HG02938 (cell line): ENCODE data around the gene ARSA.

ENCODE experiments used
- ATAC-seq: cut with Tn5 transposase; IDR thresholded peaks from one replicate; pipeline ENCODE4 v1.9.1; 2021; ENCODE audit warnings: mild to moderate bottlenecking, moderate library complexity; ENCODE audit not compliant: unreplicated experiment

ARSA gene

DNA sequence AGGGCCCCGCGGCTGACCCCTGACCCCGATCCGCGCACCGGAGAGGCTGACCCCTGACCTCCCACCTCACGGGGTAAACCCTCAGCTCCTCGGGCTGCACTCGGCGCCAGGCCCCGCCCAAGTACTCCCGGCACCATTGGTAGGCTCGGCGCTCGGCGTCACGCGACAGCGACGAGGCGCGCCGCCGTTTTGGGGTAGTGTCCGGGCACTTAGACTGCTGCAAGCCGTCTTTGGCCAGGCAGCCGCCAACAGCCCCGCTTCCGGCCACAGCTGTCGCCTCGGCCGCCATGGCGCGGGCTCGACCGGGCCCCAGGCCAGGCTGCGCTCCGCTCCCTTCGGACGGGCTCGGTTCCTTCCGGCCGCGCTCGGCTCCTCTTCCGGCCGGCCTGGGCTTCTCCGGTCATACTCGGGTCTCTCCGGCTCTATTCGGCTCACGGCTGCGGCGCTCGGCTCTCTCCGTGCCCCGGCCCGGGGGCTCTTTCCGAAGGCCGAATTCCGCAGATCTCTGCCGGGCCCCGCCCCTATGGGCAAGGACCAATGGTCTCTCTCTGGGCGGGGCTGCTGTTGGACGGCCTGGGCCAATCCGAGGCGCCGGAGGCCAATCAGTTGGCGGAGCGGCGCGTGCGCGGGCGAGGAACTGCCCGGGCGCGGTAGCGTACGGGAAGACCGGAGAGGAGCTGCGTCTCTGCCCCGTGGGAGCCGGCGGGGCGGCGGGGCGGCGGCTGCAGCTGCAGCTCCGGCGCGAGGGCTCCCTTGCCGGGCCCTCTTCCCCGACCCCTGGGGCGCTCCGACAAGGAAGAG is 45.3 kb downstream of the ARSA start, which contains the start of gene CHKB:
Gene CHKB, minus strand, starts transcription at position 357 of the 801 bp plus-strand sequence. Its CDS starts 68 bp downstream, at position 289.
- ATAC-seq = peak; percentile 85

DNA sequence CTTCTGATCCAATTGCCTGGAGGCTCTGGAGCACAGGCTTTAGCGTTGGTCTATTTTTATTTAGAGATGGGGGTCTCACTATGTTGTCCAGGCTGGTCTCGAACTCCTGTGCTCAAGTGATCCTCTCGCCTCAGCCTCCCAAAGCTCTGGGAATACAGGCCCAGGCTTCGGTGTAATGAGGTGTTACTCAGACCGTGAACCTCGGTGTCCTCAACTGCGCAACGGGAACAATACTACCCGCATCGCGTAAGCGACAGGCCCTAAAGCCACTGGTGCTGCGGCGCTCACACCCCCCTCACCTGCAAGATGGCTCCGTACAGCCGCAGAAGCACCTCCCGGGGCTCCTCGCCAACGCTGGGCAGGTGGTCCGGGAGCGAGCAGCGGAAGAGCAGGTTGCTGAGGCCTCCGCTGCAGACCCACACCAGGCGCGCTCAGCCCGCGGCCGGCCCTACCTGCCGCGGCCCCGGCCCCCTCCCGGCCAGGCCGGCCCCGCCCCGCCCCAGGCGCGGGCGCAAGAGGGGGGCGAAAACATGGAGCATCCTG is 45.9 kb downstream of the ARSA start:
- no peak for ATAC-seq

DNA sequence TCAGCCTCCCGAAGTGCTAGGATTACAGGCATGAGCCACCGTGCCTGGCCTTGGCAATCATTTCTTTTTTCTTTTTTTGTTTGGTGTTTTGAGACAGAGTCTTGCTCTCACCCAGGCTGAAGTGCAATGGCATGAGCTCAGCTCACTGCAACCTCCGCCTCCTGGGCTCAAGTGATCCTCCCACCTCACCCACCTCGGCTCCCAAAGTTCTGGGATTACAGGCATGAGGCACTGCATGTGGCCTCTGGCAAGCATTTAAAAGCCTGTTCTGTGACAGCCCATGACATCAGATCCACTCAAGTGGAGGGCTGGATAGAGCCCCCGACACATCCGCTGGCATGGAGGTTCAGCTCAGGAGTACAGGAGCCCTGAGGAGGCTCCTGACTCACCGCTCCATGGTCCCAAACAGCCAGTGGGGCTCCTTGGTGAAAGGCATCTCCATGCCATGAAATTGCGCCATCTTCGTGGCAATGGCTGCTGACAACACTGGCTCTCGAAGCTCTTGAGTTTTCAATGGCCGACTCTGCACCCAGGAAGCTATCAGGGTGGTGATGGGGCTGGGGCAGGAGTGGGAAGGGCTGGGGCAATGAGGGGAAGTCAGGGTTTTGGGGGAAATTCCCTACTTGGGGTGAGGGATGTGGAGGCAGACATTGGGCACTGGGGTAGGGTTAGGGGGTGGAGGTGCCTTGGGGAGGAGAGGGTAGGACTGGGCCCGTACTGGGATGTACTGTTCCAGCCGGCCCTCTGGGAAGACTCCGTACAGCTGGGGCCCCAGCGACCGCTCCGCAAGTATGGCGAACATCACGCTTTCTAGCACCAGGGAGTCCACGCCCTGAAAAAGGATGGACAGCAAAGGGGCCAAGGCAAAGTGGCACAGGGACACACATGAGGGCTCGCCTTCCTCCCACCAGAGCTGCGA is 46.7 kb downstream of the ARSA start:
- ATAC-seq = no peak

DNA sequence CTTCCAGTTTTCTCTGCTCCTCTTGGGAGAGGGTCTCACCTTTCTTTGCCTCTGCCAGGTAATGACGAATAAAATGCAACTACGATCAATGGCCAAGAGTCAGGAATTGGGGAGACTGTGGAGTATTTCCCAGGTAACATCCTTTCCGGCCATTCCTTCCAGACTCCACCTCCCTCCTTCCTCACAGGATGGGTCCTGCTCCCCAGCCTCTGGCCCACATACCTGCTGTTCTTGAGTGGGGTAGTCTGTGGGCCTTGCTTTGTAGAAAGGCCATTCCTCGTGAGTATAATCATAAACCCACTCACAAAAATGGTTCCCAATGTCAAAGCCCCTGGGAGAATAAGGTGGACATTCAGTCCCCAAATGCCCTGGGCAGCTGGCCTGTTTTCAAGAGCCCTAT is 48.2 kb downstream of the ARSA start:
- ATAC-seq = no peak

DNA sequence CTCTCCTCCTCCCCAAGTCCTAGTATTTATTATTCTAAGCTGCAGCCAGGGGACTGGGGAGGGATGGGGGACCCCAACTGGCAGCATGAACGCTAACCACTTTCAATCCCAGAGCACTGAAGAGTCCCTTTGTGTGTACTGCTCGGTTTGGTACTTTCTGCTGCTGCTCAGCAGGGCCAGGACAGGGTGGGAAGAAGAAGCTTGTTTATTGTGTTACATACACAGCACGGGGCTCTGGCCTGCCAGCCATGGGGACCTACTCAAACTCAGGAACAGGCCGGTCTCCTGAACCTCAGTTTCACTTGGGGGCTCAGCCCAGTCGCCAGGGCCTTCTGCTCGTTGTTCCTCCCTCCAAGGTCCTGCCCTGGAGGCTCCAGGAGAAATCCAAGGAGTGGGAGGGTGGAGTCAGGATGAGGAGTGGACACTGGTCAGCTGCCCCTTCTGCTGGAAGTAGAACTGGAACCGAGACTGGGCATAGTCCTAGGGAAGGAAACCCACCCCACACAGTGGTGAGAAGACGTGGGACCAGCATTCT is 49.1 kb downstream of the ARSA start:
- no peak for ATAC-seq

DNA sequence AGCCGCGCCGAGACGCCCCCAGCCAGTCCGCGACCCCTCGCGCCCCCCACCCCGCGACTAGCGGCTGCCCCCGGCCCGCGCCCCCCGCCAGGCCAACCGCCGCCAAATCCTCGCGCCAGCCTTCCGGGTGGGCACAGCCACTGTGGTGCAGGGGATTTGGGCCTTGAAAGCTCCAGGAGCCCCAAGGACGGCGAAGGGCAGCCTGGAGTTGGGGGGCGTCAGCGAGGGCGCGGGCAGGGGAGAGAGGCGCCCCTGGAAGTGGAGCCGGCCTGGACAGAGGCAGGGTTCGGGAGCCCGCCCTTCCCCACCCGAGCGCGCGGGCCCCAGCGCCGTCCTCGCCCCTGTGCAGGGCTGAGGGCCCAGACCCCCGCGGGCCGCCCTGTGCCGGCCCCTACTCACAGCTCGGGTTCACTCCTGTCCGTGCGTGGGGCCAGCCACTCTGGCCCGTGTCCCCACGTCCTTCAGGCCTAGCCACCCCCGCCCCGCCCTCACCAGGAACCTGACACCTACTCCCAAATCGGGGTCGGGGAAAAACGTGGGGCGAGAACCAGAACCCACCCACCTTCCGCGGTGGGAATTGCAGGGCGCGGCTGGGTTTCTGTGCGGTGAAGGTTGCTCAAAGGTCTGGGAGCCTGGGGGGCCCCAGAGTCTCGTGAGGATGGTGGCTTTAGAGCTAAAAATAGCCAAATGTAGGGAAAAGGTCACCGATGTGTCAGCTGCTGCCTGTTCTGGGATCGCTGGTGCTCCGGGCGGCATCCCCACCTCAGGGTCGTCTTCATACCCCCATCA is 49.8 kb downstream of the ARSA start, which contains the start of gene CPT1B:
Gene CPT1B, minus strand, starts transcription at position 441 of the 789 bp plus-strand sequence. CDS start 512 bp downstream, outside the sequence.
- ATAC-seq = no peak

DNA sequence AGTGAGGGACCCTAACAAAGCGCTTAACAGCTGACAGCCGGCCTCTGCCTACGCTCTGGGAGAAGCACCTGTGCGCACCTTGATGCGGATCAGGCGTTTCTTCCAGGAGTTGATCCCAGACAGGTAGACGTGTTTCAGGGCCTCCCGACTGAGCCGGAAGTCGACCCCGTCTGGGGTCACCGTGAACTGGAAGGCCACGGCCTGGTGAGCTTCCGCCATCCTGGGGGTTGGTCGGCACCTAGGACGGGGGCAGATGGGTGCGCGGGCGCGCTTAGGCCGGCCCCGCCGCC is 50.3 kb downstream of the ARSA start:
- ATAC-seq = no peak

DNA sequence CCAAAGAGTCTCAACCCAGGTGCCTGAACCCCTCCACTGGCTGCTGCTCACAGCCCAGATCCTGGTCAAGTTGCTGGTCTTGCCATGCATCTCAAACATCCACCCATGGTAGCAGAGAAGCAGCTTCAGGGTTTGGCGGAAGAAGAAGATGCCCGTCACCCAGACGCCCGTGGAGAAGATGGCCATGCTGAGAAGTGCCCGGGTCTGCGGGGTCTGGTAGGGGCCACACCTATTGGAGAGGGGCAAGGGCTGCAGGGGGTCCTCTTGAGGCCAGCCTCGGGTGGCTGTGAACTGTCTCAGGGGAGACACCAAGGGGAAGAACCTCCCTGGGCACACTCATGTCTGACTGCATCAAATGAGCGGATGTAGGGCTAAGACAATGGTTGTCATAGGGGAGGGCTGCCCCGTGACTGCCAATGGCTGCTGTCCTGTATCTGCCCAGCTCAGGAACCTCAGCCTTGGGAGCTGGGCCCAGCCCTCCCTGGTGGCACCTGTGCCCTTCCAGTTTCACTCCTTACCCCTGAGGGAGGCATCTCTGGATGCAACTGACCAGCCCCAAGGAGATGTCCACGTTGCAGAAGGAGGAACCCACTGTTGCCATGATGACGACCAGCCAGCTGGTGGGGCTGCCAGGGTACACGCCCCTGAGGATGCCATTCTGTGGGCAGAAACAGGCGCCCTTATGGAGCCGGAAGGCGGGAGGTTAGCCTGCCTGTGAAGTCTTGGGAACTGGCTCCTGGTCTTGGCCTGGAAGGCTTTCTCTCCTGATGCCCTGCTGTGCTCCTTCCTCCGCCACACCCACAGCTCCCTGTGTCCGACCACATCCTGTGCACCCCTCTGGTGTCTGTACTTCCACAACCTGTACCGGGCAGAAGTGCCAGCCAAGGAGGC is 50.9 kb downstream of the ARSA start:
- ATAC-seq = no peak

DNA sequence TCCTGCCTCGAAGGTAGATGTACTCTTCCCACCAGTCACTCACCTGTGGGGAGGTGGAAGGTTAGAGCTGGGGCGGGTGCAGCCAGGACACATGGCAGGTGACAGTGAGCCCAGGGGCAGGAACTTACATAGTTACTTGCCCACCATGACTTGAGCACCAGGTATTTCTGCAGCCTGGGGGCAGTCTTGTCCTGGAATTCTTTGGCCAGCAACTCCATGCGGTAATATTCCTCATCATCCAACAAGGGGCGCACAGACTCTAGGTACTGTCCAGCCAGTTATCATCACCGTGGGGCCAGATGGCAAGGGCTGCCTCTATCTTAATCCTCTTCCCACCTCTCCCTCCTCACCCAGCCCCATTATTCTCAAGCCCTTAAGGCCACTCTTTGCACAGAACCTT is 51.9 kb downstream of the ARSA start:
- no peak for ATAC-seq

DNA sequence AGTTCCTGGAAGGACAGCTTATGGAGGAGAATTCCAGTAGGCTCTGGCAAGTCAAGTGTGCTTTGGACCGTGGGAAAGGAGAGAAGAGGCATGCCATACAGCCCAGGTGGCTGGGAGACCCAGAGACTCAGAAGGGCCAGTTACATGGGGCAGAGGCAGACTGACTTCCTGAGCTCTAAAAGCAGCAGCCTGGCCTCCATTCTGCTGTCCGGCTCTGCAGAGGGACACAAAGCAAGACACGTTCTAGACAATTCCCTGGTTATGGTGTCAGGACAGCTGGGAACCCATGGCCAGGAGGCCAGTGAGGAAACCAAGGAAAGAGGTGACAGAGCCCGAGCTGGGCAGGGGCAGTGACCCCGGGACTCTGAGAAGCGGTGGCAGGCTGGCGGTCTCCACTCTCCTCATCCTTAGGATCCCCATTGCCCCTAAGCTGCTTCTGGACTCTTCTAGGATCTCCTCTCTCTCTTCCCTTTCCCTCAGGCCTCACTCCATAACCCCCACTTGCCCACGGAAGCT is 52.5 kb downstream of the ARSA start:
- no peak for ATAC-seq
